ENCODE data around the gene GALNT2. TPM values are rescaled to one million over a fixed set of nuclear protein-coding genes. Genes with fewer than 3 reads are reported as not detected.

Gene GALNT2
- total and polyA plus RNA-seq, 2 of the 13 experiments (the other 11 are each of a cell fraction or from before 2014, with no cell fraction given): 39.3 to 39.6 TPM

DNA sequence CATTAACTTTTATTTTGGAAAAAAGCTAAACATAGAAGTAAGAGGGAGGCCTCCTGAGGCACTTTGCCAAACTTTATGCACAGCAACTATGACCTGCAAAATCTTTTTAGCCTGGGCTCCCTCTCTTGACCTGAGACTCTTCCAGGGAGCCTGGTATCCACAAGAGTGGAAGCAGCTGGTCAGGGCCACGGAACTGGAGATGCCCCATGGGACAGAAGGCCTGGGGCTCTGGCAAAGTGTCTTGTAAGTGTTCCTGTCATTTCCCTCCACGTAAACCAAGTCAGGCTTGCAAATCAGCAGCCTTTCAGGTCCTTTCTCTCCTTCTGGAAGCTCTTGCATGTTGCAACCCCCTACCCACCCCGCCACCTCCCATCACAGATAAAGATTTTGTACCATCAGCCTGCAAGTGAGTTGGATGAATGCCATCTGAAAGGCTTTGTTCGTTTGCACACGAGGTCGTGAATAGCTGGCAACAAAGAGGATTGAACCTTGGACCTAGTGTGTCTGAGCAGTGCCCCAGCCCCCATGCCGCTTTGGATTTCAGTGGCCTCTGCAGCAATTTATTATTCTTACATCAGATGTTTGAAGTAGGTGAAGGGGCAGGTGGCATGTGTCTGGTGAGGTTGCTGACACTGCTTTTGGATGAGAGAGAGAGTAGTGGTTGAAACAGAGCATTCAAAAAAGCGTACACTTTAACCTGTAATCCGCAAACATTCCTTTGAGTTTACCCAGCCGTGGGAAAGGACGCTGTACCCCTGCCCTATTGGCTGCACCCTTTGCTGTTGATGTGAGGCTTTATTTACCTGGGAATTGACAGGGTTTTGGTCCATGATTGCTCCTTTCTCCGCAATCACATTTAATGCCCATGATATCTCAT is 91.6 kb downstream of the GALNT2 start (continued):
- TF ChIP-seq, protein P1, sequence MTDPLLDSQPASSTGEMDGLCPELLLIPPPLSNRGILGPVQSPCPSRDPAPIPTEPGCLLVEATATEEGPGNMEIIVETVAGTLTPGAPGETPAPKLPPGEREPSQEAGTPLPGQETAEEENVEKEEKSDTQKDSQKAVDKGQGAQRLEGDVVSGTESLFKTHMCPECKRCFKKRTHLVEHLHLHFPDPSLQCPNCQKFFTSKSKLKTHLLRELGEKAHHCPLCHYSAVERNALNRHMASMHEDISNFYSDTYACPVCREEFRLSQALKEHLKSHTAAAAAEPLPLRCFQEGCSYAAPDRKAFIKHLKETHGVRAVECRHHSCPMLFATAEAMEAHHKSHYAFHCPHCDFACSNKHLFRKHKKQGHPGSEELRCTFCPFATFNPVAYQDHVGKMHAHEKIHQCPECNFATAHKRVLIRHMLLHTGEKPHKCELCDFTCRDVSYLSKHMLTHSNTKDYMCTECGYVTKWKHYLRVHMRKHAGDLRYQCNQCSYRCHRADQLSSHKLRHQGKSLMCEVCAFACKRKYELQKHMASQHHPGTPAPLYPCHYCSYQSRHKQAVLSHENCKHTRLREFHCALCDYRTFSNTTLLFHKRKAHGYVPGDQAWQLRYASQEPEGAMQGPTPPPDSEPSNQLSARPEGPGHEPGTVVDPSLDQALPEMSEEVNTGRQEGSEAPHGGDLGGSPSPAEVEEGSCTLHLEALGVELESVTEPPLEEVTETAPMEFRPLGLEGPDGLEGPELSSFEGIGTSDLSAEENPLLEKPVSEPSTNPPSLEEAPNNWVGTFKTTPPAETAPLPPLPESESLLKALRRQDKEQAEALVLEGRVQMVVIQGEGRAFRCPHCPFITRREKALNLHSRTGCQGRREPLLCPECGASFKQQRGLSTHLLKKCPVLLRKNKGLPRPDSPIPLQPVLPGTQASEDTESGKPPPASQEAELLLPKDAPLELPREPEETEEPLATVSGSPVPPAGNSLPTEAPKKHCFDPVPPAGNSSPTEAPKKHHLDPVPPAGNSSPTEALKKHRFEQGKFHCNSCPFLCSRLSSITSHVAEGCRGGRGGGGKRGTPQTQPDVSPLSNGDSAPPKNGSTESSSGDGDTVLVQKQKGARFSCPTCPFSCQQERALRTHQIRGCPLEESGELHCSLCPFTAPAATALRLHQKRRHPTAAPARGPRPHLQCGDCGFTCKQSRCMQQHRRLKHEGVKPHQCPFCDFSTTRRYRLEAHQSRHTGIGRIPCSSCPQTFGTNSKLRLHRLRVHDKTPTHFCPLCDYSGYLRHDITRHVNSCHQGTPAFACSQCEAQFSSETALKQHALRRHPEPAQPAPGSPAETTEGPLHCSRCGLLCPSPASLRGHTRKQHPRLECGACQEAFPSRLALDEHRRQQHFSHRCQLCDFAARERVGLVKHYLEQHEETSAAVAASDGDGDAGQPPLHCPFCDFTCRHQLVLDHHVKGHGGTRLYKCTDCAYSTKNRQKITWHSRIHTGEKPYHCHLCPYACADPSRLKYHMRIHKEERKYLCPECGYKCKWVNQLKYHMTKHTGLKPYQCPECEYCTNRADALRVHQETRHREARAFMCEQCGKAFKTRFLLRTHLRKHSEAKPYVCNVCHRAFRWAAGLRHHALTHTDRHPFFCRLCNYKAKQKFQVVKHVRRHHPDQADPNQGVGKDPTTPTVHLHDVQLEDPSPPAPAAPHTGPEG (CRISPR knock-in tag; IDR thresholded peaks at IDR 0.05): peak; percentile 30; the same call in 1 of the 2 replicates
- TF ChIP-seq ZNF207 (IDR thresholded peaks at IDR 0.05; ENCODE audit: borderline replicate concordance) (no peak), FOXP1 (IDR thresholded peaks at IDR 0.05) (peak; percentile 61; the same call in 1 of the 2 replicates), FOXP1 (CRISPR knock-in tag; IDR thresholded peaks at IDR 0.05) (peak; percentile 88), ZNF230 (CRISPR knock-in tag; IDR thresholded peaks at IDR 0.05) (no peak), ZNF883 (CRISPR knock-in tag; IDR thresholded peaks at IDR 0.05; ENCODE audit: not compliant biosample characterization) (no peak), NFE2 (CRISPR knock-in tag; IDR thresholded peaks at IDR 0.05) (no peak), ZNF724P (CRISPR knock-in tag; IDR thresholded peaks at IDR 0.05; ENCODE audit: borderline replicate concordance) (peak; percentile 67; the same call in 1 of the 2 replicates), ZBTB3 (CRISPR knock-in tag; IDR thresholded peaks at IDR 0.05; ENCODE audit: borderline replicate concordance, low read depth) (0 out of 2 replicates have a peak, but pooled peaks have one; percentile 65), MEIS2 (CRISPR knock-in tag; IDR thresholded peaks at IDR 0.05) (peak; percentile 66; the same call in 1 of the 2 replicates), JUNB (CRISPR knock-in tag; IDR thresholded peaks at IDR 0.05; ENCODE audit: borderline replicate concordance) (peak; percentile 70; the same call in 1 of the 2 replicates), ZNF879 (CRISPR knock-in tag; IDR thresholded peaks at IDR 0.05) (no peak)
- TF ChIP-seq, protein P2, sequence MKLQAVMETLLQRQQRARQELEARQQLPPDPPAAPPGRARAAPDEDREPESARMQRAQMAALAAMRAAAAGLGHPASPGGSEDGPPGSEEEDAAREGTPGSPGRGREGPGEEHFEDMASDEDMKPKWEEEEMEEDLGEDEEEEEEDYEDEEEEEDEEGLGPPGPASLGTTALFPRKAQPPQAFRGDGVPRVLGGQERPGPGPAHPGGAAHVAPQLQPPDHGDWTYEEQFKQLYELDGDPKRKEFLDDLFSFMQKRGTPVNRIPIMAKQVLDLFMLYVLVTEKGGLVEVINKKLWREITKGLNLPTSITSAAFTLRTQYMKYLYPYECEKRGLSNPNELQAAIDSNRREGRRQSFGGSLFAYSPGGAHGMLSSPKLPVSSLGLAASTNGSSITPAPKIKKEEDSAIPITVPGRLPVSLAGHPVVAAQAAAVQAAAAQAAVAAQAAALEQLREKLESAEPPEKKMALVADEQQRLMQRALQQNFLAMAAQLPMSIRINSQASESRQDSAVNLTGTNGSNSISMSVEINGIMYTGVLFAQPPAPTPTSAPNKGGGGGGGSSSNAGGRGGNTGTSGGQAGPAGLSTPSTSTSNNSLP (IDR thresholded peaks at IDR 0.05; ENCODE audit: low read depth, low read length): peak; percentile 97
- TF ChIP-seq, protein P3, sequence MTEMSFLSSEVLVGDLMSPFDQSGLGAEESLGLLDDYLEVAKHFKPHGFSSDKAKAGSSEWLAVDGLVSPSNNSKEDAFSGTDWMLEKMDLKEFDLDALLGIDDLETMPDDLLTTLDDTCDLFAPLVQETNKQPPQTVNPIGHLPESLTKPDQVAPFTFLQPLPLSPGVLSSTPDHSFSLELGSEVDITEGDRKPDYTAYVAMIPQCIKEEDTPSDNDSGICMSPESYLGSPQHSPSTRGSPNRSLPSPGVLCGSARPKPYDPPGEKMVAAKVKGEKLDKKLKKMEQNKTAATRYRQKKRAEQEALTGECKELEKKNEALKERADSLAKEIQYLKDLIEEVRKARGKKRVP (CRISPR knock-in tag; IDR thresholded peaks at IDR 0.05): peak in 1 of 2 experiments; percentile 98; a peak in 2 of 4 replicates
- TF ChIP-seq, protein P4, sequence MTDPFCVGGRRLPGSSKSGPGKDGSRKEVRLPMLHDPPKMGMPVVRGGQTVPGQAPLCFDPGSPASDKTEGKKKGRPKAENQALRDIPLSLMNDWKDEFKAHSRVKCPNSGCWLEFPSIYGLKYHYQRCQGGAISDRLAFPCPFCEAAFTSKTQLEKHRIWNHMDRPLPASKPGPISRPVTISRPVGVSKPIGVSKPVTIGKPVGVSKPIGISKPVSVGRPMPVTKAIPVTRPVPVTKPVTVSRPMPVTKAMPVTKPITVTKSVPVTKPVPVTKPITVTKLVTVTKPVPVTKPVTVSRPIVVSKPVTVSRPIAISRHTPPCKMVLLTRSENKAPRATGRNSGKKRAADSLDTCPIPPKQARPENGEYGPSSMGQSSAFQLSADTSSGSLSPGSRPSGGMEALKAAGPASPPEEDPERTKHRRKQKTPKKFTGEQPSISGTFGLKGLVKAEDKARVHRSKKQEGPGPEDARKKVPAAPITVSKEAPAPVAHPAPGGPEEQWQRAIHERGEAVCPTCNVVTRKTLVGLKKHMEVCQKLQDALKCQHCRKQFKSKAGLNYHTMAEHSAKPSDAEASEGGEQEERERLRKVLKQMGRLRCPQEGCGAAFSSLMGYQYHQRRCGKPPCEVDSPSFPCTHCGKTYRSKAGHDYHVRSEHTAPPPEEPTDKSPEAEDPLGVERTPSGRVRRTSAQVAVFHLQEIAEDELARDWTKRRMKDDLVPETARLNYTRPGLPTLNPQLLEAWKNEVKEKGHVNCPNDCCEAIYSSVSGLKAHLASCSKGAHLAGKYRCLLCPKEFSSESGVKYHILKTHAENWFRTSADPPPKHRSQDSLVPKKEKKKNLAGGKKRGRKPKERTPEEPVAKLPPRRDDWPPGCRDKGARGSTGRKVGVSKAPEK (CRISPR knock-in tag; IDR thresholded peaks at IDR 0.05; ENCODE audit: borderline replicate concordance): no peak

Measured in HepG2 (cell line).